ENCODE results near the gene DTWD2.
"Not testable (repeated sequence)": the region's sequence is repeated elsewhere in the genome, so short reads cannot be mapped to it uniquely, and the experiment has no call there.

The DTWD2 gene

DNA sequence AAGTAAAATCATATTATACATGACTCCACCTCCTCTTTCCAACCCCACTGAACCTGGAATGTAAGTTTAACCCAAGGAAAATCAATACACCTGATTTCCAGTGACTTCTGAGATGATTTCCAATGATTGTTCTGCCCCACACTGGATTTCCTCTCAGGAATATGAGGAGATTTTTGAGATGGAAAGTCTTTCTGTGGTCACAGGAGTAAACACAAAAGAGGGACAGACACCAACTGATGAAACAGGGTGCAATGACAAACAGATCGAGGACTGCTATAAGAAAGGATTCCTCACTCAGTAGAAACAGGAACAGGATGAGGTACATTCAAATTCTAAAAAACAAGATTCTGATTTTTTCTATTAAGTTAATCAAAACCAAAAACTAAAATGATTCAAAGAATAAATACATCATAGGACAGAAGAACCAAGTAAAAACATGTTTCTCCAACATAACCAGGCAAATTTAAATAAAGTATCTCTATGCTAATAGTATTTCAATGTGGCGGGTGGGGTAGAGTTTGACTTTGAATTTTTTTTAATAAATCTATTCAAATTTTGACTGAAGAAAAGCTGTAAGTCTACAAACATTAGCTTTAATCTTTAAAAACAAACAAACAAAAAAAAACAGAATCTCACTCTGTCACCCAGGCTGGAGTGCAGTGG, 42.1 kb downstream of the DTWD2 start:
- no peak for DNase-seq

DNA sequence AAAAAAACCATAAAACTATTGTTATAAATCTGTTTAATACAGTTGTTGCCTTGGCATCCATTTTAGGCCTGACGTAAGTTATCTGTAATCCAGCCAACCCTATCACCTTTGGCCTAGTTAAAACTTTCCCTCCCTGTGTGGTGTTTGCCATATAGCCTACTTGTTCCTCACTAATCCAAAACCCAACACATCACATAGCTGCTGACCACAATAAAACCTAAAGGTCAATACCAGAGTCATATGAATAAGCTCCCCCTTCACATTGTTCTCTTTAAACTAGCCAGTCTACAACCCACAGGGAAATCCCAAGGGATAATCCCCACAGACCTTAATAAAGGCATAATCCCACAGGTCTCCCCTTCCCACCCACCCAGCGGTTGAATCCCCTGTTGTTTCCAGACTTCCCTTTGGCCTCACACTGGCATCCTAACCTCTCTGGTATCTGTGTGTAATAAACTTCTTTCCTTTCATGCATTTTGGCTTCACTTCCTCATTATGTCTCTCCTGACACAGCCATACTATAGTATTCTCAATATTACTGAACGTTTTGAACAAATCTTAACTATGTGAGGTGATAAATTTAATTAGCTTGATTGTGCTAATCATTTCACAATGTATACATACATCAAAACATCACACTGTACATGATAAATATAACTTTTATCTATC, 50.8 kb downstream of the DTWD2 start:
- DNase-seq: no peak

DNA sequence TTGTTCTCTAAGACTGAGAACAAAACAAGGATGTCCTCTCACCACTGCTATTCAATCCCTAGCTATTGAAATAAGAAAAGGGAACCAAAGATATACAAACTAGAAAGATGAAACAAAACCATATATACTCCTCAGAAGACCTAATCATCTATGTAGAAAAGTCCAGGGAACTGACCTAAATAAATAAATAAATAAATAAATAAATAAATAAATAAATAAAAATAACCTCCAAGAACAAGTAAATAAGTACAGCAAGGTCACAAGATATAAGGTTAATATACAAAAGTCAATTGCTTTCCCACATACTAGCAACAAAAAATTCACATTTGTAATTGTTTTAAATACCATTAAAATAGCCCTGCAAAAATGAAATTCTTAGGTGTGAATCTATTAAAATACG, 54.6 kb downstream of the DTWD2 start:
- no peak for DNase-seq

DNA sequence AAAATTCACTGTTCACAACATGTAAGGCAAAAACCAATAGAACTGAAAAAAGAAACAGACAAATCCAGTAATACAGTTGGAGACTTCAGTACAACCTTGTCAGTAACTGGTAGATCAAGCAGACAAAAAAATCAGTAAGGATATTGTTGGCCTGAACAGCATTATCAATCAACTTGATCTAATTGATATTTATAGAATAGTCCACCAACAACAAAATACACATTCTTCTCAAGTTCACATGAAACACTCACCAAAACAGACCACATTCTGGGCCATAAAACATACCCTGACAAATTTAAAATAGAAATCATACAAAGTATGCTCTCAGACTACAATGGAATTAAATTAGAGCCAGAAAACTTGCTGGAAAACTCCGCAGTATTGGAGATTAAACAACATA, 56.8 kb downstream of the DTWD2 start:
- no peak for DNase-seq

DNA sequence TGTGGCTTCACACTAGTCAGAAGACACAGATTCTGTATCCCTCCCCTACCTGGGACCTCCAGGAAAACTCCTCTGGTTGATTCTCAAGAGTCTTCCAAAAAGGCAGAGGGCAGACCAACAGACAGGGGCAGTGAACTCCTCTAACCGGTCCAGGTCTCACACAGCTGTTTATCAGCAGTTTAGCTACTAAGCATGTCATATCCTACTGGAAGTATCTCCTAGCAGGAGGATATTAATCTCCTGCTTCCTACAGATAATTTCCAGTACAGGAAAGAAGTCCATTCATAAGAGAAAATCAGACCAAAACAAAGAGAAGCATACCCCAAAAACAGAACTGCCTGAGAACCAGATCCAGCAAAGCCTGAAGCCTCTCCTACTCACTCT, 64.3 kb downstream of the DTWD2 start:
- no peak for DNase-seq

DNA sequence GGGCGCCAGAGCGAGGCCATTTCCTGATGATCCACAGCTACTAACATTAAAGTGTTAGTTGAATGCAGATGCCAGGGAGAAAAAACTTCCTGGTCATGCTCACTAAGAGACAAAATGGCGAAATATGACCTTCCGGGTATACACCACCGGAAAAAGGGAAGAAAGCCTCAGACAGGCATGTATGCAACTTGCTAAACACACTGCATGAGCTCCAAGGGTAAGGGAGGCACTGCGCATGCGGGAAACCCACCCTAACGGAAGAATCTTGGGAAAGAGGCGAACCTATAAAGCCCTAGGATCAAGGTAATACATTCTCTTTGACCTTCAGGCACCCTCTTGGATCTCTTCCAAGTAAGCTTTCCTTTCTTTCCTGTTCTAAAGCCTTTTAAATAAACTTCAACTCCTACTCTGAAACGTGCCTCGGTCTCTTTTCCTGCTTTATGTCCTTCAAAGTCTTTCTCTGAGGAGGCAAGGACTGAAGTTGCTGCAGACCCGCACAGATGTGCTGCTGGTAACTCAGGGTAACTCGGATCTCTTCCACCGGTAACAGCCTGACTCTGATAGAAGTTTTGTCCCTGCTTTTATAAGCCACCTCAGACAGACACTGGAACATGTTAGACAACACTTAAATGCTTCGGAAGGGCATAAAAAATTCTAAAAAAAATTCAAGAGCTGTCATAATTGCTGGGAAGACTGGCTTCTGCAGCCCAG, 64.9 kb downstream of the DTWD2 start:
- DNase-seq: no peak

DNA sequence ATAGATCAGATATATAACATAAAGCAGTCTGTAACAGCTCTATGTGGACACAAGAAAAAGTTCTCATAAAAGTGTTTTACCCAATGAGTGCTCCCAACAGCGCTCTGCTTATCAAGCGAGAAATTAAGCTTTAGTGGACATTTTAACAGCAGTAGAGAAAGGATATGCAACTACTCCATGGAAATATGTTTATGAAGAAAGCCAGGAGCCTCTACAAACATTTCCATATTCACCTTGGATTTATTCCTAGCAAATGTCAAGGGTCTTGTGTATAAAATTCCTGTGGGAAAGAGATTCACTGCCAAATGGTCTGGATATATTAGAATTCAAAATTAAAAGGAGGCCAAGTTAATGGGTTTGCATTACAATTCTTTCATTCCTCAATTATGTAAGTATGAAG, 66.5 kb downstream of the DTWD2 start:
- DNase-seq: no peak

DNA sequence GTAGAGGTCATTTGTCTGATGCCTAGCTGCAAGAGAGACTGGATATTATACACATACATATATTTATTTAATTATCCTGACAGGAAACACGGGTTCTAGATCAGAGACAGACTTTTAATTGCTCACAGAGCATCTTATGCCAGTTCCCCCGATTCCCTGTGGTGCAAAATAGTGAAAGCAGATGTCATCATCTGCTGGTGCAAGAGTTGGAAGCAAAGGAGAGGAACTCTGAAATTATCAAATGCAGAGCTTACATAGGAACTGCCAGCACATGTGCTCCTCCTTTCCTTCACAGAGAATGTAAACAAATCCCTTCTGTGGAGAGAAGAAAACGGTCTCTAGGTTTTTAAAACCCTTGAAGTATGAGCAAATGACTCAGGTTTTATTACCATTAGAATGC, 69.3 kb downstream of the DTWD2 start:
- DNase-seq: no peak

DNA sequence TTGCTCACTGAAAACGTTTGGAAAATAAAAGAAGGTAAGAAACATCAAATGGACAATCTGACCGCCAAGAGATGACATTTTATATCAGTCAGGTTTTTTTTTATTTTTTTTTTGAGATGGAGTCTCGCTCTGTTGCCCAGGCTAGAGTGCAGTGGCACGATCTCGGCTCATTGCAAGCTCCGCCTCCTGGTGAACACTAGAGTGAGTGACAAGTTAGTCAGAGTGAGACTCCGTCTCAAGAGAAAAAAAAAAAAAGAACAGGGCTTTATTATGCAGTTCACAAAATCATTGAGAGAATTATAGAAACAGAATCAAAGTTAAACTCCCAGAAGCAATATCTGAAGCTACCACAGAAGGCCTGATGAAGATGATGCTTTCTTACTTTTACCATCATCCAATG, 70.1 kb downstream of the DTWD2 start:
- DNase-seq: no peak

DNA sequence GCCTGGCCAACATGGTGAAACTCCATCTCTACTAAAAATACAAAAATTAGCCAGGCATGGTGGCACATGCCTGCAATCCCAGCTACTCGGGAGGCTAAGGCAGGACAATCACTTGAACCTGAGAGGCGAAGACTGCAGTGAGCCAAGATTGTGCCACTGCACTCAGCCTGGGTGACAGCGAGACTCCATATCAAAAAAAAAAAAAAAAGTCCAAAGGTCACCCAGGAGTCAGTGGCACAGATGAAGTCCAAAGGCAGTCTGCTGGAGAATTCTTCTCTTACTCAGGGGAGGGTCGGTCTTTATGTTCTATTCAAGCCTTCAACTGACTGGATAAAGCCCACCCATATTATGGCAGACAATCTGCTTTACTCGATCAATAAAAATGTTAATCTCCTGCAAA, 80.8 kb downstream of the DTWD2 start:
- DNase-seq: not testable (repeated sequence)

DNA sequence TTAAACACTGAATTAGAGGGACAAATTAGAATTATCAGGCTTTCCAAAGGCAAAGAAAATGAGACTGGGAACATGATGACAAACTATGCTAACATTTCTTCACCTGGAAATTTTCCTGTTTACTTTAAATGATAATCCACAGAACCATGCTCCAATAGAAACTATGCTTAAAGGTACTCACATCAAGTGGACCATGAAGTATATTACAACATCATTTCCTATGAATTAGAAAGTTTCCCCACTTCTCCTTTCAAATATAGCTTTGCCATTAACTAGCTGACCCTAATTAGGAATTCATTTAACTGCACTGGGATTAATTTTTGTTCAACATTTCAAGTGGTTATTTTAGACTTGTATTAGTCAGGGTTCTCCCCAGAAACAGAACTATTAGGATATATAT, 81.4 kb downstream of the DTWD2 start:
- DNase-seq: no peak

DNA sequence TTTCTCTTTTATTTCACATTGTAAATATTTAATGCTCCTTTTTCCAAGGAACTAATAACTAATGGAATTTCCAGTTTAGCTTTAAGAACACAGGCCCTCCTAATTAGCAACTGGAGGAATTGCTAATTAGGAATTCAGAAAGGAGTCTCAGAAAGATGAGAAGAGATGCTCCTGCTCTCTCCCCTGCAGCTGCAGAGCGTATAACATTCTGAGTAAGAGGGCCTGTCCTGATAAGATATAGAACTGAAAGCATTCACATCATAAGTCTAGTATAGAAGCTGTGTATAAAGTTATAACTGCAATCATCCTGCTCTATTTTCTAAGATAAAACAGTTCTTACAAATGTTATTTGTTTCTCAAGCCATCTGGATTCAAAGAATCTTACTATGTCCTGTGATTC, 83.2 kb downstream of the DTWD2 start:
- DNase-seq: no peak

DNA sequence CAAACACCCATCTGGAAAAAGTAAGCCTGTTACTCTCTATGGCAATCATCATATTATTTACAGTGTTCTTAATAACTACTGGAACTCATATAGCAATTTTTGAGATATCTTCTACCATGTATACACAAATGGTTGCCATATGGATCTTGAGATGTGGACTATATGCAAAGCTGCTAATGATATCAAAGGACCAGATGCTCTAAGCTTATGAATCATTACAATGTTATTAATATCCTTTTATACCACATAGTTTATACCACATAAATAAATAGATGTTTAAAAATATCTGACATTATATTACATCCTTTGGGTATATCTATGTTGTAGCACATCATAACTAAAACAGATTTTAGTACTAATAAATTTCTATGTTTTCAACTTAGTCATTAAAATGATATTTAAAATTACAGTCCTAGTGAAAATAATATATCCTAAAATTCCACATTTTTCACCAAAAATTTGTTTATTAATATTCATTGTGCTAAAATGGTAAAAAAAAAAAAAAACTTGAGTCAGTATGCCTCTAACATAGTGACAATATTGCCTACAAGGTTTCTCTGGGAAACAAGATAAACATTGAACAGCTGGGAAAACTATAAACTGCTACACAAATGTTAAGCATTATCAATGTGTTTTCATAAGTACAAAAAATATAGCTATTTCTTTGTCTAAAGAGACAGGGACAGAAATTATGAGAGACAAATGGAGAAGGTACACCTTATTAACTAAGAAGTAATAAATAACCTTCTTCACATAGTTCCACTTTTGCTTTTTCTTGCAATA, 85.5 kb downstream of the DTWD2 start:
- no peak for DNase-seq

DNA sequence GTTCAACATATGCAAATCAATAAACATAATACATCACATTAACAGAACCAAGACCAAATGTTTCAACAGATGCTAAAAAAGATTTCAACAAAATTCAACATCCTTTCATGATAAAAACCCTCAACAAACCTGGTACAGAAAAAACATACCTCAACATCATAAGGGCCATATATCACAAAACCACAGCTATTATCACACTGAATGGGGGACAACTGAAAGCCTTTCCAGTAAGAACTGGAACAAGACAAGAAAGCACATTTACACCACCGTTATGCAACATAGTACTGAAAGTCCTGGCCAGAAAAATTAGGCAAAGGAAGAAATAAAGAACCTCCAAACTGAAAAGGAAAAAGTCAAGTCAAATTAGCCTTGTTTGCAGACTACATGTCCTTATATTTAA, 93.6 kb downstream of the DTWD2 start:
- DNase-seq: no peak

DNA sequence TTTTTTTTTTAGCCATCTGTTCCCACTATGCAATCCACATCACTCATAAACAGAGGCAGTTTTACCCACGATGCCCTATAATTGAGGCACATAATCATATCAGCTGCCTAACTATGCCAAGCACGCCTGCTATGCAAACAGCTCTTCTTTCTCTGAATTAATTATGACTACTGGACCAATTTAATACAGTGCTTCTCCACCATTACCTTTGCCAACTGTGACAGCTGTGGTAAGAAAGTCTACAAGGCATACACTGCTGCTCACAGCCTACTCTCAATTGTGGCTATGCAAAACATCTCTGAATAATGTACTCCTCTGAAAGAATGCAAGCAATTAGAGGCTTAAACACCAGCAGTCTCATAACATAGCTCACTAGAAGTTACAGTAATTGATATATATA, 97.1 kb downstream of the DTWD2 start:
- DNase-seq: no peak

DNA sequence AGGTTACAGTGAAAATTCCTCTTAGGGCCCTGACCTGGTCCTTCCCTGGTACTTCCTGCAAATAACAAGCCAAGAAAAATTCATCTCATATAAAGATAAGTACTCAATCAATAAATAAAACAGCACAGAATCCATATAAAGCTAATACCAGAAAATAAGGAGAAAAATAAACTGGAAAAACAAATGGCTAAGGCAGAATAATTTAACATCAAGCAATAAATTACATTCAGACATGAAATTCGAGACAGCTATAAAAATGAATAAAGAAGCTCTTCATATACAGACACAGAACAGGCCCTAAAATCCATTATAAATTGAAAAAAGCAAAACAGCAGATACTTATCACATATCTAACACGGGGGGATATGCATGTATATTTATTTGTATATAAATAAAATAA, 99.2 kb downstream of the DTWD2 start:
- DNase-seq: no peak

DNA sequence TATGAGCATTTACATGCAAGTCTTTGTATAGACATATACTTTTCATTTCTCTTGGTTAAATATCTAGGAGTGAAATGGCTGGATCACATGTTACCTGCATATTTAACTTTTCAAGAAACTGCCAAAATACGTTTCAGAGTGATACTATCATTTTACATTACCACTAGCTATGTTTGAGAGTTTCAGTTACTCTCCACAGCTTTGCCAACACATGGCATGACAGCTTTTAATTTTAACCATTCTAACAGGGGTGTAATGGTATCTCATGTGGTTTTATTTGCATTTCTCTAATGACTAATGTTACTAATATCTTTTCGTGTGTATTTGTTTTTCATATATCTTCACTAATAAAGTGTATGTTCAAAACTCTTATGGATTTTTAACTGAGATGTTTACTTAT, 99.8 kb downstream of the DTWD2 start:
- no peak for DNase-seq

DNA sequence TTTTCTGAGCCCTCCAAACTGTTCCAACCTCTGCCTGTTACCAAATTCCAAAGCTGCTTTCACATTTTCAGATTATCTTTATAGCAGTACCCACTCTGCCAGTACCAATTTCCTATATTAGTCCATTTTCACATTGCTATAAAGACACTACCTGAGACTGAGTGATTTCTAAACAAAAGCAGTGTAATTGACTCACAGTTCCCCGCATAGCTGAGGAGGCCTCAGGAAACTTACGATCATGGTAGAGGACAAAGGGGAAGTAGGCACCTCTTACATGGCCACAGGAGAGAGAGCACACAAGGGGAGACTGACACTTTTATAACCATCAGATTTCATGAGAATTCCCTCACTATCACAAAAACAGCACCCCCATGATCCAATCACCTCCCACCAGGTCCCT, 105.0 kb downstream of the DTWD2 start:
- DNase-seq: no peak

DNA sequence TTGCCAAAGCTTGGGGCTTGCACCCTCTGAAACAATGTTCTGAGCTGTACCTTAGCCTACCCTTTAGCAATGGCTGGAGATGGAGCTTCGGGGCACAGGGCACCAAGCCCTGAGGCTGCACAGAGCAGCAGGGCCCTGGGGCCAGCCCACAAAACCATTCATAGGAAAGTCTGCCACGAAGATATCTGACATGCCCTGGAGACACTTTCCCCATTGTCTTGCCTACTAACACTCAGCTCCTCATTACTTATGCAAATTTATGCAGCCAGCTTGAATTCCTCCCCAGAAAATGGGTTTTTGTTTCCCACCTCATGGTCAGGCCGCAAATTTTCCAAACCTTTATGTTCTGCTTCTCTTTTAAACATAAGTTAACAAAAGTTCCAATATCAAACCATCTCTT, 105.7 kb downstream of the DTWD2 start:
- DNase-seq: no peak

DNA sequence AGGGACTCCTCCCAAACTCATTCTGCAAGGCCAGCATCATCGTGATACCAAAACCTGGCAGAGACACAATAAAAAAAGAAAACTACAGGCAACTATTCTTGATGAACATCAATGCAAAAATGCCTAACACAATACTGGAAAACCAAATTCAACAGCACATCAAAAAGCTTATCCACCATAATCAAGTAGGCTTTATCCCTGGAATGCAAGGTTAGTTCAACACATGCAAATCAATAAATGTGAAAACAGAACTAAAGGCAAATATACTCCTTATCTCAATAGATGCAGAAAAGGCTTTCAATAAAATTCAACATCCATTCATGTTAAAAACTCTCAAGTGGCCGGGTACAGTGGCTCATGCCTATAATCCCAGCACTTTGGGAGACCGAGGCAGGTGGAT, 111.5 kb downstream of the DTWD2 start:
- DNase-seq: not testable (repeated sequence)

DNA sequence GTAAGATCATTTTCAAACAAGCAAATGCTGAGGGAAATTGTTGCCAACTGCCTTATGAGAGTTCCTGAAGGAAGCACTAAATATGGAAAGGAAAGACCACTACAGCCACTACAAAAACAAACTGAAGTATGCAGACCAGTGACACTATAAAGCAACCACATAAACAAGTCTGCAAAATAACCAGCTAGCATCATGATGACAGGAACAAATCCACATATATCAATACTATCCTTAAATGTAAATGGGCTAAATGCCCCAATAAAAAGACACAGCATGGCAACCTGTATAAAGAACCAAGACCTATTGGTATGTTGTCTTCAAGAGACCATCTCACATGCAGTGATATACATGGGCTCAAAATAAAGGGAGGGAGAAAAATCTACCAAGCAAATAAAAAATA, 113.2 kb downstream of the DTWD2 start:
- DNase-seq: no peak

DNA sequence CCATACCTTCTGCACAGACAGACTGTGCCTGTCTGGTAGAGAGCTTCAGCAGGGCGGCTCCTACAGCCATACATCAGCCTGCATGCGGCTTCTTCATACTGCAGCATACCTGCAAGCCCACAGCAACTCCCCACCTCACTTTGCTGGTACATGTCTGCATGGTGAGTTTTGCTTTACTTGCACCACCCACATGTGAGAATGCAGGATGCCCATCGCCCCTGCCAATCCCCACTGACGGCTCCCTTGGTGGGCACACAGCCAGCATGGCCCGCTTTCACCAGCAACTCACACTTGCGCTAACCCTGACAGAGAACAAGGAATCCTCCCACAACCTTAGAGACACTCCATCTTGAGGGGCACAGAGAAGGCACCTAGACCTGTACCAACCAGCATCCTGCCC, 114.9 kb downstream of the DTWD2 start:
- no peak for DNase-seq

DNA sequence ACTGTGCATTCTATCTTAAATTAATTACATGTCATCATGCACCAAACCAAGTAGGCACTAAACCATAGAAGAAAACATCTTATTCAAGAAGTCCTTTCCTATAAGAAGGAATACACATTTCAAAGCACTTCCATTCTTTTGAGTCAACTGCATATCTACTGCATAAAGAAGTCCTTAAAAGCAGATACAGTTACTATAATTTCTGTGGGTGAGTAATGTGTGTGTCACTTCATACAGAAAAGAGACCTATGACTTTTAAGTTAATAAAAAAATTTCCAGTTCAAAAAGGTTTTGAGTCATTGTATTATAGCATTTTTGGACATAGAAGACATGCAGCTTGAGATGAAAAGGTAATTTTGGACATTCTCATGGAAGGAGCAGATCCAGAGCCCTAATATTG, 125.0 kb downstream of the DTWD2 start:
- DNase-seq: no peak

DNA sequence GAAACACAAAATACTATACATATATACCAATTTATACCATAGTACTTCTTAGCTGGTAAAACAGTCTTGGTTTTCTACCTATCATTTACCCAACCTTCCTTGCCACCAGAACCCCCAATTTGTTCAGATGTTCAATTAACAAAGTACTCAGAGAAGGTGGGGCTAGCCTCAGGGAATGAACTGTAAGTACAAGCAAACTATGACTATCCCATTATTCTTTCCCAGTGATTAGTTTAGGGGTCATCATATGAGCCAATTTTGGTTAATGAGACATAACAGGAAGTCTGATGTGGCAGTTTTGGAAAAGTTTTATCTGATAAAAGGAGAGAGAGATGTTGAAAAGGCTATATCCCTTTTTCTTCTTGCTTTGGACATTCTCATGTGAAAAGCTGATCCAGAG, 125.8 kb downstream of the DTWD2 start:
- no peak for DNase-seq
